GM21825 (cell line): ENCODE results near the gene GFI1B.
"Not testable (repeated sequence)": the region's sequence is repeated elsewhere in the genome, so short reads cannot be mapped to it uniquely, and the experiment has no call there.

Source experiments
- ATAC-seq: cut with Tn5 transposase; IDR thresholded peaks from one replicate; pipeline ENCODE4 v1.9.1; 2021; ENCODE audit warnings: mild to moderate bottlenecking, moderate library complexity; ENCODE audit not compliant: unreplicated experiment

Gene GFI1B

GRCh38 chr9:132990781-132991180 is 12.3 kb downstream of the GFI1B start:
- no peak for ATAC-seq

DNA sequence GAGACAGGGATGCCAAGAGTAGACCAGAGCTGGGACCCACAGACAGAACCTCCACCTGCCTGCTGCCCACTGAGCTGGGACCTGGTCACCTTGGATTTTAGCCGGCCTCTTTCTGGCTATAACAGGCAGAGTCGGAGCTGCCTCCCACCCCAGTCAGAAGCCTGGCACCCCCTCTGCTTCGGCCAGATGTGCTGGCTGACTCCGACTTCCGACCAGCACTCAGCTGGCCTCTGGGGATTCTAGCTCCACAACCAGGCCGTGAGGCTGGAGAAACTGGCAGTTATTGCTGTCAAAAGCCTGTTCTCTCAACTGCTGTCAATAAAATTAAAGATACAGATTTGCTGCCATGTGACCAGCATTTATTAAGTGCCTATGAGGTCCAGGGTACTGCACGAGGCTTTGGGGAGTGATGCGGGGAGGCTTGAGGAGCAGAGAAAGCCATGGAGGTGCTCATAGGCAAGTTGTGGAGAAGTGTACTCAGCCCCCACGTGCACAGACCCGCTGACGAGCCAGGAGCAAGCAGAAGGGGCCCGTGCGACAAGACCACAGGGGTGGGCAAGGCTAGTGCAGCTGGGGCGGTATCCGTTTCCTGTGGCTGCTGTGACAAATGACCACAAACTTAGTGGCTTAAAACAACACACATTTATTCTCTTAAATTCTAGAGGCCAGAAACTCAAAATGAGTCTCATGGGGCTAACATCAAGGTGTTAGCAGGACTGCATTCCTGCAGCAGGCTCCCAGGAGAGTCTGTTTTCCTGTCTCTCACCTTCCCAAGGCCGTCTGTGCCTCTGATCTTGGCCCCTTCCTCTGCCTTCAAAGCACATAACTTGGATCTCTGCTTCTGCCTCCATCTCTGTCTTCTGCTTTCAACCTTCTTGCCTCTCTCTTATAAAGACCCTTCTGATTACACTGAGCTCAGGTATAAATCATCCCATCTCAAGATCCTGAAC is 13.1 kb downstream of the GFI1B start:
- no peak for ATAC-seq

DNA sequence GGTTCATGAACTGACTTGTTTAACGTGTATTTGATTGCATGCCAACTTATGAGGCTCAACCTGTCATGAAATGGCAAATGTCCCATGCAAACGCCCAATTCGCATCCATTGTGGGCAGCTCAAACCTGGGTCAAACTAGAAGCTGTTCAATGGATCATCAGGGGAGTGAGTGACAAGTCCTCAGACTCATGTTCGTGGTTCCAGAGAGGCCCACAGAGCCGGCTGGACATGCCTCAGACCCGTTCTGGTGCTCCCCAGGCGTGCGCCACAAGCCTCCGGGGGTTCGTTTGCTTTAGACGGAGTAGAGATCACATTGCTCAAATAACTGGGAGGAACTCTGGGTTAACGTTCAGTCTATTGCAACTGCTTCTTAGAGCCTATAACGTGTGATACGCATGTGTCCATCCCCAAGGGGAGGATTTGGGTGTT is 15.0 kb downstream of the GFI1B start:
- no peak for ATAC-seq

GRCh38 chr9:132994410-132995120 is 16.1 kb downstream of the GFI1B start:
- no peak for ATAC-seq

DNA sequence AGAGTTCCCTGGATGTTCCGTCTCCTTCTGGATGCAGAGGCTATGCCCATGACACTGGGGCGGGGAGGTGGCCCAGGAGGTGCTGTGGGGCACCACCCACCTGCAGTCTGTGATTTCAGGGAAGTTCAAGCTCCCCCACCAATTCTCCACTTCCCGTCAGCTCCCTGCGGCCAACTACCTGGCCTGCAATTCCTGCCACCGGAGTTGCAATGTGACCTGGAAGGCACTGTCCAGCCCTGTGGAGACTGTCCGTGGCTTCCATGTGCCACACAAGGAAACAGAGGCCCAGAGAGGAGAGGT is 16.6 kb downstream of the GFI1B start:
- ATAC-seq: no peak

DNA sequence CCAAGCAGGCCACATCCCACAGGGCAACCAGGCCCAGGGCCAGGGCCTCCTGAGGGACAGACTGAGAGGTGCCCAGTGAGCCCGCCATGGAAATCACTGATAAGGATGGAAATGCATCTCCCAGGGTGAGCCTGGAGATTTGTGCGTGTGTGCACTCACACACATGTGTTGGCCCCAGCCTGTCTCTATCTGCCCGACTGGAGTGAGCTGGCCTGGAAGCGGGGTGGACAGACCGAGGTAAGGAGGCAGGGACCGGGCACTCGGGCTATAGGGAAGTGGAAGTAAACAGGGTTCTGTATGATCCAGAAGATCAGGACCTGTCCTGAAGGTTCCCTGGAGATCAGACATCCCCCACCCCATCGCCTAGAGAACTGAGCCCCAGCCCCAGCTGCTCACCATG is 17.4 kb downstream of the GFI1B start:
- ATAC-seq: no peak

DNA sequence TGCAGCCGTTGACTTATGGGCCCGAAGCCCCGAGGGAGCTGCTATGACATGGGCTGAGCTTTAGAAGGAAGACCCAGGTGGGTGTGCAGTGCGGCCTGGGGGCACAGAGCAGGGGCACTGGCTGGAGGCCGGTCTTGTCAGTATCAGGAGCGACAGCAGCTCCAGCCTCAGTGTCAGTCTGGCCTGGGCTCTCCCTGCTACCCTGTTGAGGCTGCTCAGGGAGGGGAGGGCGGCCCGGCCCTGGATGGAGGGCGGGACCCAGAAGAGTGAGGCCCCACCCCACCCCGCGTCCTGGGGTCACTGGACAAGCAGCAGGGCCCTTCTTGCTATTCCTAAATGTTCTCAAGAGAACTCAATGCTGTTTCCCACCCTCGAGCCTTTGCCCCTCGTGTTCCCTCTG is 18.0 kb downstream of the GFI1B start:
- ATAC-seq: no peak

DNA sequence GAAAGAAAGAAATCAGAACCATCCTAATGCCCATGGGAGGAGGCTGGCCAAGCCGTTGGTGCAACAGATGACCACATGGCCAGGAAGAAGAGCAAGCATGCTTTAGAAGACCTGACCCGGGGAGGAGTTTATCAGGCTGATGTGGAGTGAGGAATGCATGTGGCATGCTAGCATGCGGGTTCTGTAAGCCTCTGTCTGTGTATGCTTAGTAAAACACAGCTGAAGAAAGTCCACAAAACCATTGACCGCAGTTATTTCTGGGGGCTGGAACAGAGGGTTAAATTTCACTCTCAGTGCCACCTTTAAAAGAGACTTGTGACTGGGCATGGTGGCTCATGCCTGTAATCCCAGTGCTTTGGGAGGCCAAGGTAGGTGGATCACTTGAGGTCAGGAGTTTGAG is 19.1 kb downstream of the GFI1B start:
- no peak for ATAC-seq

DNA sequence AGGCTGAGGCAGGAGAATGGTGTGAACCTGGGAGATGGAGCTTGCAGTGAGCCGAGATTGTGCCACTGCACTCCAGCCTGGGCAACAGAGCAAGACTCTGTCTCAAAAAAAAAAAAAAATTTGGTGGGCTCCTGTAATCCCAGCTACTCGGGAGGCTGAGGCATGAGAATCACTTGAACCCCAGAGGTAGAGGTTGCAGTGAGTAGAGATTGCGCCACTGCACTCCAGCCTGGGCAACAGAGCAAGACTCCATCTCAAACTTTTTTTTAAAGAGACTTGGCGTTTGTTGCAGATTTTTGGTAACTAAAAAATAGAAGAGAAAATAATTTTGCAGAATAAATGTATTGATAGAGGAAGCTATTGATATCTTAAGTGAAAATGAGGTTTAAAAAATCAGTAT is 19.7 kb downstream of the GFI1B start:
- not testable (repeated sequence) for ATAC-seq

DNA sequence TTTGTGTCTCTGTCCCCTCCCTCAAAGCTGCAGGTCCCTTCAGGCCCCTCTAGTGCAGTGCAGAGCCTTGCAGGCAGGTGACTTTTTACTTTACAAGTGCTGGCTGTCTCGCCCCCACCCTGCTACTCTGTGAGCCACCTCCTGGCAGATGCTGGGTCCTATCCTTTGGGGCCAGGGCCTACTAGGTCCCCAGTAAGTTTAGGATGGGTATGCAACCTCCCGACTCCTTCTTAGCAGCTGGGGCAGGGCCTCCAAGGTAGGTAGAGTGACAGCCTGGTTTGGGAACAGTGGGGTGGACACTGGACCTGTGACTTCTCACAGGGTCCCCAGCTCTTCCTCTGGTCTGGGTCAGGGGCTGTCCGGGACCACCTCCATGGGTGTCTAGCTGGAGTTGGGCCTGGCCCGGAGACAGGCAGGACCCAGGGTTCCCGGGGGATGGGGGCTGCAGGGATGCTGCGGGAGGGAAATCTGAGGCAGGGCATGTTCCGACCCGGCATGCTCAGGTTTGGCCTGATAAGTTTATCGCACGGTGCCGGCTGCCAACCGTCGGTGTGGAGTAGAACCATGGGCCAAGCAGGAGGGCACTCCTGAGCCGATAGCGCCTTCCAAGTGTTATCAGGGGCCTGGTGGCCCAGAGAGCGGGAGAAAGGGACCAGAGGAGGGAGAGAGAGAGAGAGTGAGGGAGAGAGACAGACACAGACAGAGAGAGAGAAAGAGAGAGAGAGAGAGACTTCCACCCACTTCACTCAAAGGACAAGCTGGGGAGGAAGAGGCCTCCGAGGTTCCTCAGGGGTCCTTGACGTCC is 20.5 kb downstream of the GFI1B start:
- ATAC-seq: no peak

DNA sequence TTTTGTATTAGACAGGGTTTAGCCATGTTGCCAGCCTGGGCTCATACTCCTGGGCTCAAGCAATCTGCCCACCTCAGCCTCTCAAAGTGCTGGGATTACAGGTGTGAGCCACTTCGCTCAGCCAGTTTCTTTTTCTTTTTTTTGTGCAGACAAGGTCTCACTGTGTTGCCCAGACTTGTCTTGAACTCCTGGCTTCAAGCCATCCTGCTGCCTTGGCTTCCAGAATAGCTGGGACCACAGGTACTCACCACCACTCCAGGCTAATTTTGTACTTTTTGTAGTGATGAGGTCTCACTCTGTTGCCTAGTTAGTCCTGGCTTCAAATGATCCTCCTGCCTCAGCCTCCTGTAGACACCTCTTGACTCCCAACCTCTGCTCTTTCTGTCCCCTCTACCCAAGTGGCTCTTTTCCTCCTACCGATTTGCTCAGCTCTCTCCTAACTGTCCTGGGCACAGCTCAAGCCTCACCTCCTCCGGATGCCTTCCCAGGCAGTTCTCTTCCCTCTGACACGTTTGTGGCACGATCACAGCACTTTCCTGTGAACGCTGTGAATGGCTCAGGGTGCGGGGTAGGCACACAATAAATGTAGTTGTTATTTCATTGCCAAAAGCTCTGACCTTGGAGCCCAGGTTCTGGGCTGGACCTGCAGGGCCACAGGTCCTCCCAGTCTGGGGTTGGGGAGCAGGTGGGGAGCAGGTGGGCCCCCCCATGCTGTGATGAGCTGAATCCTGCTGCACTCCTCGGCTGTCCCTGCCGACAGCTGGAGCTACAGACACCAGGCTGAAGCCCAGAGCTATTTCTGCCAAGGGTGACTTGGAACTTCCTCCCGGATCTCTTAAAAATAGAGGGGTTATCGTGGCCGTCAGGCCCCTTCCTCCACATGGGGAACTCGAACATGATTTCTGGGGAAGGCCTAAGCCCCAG is 23.9 kb downstream of the GFI1B start:
- ATAC-seq: no peak

DNA sequence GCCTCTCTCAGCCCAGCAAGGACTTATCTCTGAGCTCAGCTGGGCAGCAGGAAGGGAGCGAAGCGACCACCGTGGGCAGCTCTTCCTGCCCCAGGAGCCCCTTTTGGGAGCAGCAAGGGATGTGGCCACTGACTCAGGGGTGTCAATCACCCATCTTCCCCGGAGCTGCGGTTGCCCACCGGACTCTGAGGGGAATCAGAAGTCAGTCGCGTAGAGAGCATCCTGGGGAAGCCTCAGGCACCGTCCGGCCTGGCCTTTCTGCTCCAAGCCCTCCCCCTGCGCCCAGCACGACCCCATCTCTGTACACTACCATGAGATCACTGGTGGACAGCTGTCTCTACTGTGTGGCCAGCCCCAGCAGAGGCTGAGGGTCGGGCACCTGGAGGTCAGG is 24.6 kb downstream of the GFI1B start:
- no peak for ATAC-seq

DNA sequence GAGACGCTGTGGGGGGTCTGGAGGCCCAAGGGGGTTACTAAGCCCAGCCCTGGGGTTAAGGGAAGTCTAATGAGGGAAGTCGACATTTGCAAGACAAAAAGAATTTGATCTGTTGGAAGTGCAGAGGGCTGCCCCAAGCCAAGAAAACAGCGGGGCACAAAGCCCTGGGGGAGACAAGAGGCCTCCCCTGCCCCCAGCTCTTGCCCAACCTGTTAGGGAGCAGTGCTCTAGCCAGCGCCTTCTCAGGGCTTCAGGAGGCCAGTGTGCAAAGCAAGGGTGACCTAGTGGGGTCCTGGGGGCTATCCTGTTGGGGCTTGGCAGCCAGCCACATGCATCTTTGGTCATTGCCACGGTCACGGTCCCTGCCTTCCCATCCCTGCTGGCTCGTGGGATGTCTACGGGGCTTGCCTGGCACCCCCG is 25.2 kb downstream of the GFI1B start:
- ATAC-seq: no peak

GRCh38 chr9:133004091-133004998 is 25.9 kb downstream of the GFI1B start:
- no peak for ATAC-seq

- ATAC-seq: no peak
These were observed 26.7 kb downstream of the GFI1B start for GRCh38 chr9:133004999-133005760.

GRCh38 chr9:133005957-133006356 is 27.5 kb downstream of the GFI1B start:
- ATAC-seq: no peak

- ATAC-seq: no peak
These were observed 28.3 kb downstream of the GFI1B start for GRCh38 chr9:133006731-133007352.

DNA sequence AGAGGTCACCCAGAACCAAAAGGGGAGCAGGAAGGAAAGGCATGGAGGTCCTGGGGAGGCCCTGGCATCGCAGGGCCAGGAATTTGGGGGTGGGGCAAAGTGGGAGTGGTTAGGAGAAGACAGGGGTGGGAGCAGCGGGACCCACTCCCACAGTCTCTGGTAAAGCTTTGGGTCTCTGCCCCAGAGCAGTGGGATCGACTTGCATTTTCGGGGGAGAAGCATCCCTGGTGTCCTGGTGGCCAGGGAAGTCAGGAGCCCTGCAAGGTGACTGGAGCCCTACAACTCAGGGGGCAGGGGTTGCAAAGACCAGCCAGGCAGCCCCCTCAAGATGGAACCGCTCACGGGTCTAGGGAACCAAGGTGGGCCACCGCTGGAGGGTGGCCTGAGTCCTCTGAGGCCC is 29.9 kb downstream of the GFI1B start:
- no peak for ATAC-seq
